Panc1 (cell line): Measurements from ENCODE around the gene TCHP.

ENCODE experiments used
- POLR2AphosphoS5 ChIP-seq: IDR thresholded peaks from 2 replicates; pipeline ENCODE4 v1.6.1; 2012; ENCODE audit warnings: mild to moderate bottlenecking, low read depth, low read length, moderate library complexity
- SIN3A ChIP-seq: IDR thresholded peaks from 2 replicates; pipeline ENCODE4 v1.6.1; 2012; ENCODE audit warnings: low read depth, mild to moderate bottlenecking, low read length, moderate library complexity, borderline replicate concordance; ENCODE audit not compliant: insufficient read depth
- TF ChIP-seq, protein P1 (sequence below): fragments of 450-650 bp; IDR thresholded peaks from 2 replicates; pipeline ENCODE4 v1.5.1; 2017; ENCODE audit warnings: mild to moderate bottlenecking
- TF ChIP-seq, protein P2 (sequence below), 2 experiments: IDR thresholded peaks; 2 replicates each; pipeline ENCODE4 v1.6.1; 2011 to 2012; ENCODE audit warnings: low read depth in 2 of 2, control low read depth in 1 of 2, low read length in 1 of 2, mild to moderate bottlenecking in 1 of 2, moderate library complexity in 1 of 2; ENCODE audit not compliant: insufficient read depth in 1 of 2

DNA sequence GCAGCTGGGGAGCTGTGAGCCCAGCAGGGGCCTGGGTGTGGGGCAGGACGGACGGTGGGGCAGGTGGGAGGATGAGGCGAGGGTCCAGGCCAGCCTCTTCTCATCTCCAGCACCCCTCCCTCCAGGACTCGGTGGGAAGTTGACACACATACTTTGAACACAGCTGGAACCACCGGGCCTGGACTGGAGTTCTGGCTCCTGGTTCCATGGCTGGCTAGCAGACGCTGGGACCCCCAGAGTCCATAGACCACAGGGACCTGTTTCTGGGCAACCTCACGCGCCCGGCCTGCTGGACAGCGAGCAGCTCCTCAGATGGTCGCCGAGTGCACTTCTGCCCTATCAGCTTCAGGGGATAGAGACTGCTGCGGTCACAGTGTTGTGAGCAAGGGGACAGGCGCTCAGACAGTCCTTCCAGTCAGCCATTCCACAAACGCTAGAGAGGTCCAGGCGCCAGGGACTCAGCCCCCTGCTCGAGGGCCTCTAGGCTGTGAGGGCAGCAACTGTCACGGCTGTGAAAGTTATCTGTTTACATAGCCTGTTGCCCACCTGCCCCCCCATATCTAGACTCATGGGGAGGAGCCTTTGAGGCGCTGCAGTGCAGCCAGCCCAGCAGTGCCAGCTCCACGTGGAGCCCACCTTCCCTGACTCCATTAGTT is 25.2 kb downstream of the TCHP start:
- TF ChIP-seq, protein P1, sequence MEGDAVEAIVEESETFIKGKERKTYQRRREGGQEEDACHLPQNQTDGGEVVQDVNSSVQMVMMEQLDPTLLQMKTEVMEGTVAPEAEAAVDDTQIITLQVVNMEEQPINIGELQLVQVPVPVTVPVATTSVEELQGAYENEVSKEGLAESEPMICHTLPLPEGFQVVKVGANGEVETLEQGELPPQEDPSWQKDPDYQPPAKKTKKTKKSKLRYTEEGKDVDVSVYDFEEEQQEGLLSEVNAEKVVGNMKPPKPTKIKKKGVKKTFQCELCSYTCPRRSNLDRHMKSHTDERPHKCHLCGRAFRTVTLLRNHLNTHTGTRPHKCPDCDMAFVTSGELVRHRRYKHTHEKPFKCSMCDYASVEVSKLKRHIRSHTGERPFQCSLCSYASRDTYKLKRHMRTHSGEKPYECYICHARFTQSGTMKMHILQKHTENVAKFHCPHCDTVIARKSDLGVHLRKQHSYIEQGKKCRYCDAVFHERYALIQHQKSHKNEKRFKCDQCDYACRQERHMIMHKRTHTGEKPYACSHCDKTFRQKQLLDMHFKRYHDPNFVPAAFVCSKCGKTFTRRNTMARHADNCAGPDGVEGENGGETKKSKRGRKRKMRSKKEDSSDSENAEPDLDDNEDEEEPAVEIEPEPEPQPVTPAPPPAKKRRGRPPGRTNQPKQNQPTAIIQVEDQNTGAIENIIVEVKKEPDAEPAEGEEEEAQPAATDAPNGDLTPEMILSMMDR: no peak
- TF ChIP-seq SIN3A: no peak
- TF ChIP-seq POLR2AphosphoS5: no peak
- TF ChIP-seq, protein P2, sequence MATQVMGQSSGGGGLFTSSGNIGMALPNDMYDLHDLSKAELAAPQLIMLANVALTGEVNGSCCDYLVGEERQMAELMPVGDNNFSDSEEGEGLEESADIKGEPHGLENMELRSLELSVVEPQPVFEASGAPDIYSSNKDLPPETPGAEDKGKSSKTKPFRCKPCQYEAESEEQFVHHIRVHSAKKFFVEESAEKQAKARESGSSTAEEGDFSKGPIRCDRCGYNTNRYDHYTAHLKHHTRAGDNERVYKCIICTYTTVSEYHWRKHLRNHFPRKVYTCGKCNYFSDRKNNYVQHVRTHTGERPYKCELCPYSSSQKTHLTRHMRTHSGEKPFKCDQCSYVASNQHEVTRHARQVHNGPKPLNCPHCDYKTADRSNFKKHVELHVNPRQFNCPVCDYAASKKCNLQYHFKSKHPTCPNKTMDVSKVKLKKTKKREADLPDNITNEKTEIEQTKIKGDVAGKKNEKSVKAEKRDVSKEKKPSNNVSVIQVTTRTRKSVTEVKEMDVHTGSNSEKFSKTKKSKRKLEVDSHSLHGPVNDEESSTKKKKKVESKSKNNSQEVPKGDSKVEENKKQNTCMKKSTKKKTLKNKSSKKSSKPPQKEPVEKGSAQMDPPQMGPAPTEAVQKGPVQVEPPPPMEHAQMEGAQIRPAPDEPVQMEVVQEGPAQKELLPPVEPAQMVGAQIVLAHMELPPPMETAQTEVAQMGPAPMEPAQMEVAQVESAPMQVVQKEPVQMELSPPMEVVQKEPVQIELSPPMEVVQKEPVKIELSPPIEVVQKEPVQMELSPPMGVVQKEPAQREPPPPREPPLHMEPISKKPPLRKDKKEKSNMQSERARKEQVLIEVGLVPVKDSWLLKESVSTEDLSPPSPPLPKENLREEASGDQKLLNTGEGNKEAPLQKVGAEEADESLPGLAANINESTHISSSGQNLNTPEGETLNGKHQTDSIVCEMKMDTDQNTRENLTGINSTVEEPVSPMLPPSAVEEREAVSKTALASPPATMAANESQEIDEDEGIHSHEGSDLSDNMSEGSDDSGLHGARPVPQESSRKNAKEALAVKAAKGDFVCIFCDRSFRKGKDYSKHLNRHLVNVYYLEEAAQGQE (IDR thresholded peaks at IDR 0.05; ENCODE audit: insufficient read depth in 1 of 2, low read depth in 2 of 2, low read length in 1 of 2): no peak
